ENCODE data around the gene PELO. TPM values are rescaled to one million over a fixed set of nuclear protein-coding genes. Genes with fewer than 3 reads are reported as not detected.

The PELO gene
- total RNA-seq, 1 experiment from 2014 or later = 33.4 TPM

DNA sequence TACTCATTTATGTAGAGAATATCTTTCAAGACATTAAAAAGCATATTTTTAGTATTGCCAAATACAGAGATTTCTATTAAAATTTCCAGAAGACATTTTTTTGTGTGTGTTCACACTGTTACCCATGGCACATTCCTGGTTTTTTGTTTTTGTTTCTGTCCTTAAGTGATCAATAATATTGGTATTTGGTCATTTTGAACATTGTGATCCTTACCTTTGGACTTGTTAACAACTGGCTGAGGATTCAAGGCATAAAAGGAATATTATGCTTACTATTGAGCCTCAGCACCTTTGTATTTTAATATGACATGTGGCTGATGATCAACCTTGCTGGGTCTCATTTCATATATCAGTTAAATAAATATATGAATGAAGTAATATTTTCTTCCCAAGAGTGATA is 41.9 kb downstream of the PELO start:
- no peak for DNase-seq (ENCODE audit: low read depth)

DNA sequence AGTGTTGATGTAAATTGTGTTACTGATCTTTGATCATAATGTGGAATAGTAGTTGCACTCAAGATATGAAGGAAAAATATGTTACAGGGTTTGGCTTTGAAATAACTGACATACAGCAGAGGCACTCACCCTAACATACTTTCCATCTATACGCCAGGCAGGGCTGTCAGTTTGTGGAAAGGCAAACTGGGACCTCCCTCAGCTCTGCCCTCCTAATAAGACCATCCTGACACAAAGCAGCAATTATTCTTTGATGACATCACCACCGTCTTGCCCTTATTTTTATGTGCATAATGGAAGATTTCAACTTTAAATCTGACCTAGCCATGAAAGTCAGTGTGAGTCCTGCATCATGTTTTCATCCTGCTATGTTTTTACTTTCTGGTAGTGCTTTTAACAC is 42.9 kb downstream of the PELO start:
- no peak for DNase-seq (ENCODE audit: low read depth)

DNA sequence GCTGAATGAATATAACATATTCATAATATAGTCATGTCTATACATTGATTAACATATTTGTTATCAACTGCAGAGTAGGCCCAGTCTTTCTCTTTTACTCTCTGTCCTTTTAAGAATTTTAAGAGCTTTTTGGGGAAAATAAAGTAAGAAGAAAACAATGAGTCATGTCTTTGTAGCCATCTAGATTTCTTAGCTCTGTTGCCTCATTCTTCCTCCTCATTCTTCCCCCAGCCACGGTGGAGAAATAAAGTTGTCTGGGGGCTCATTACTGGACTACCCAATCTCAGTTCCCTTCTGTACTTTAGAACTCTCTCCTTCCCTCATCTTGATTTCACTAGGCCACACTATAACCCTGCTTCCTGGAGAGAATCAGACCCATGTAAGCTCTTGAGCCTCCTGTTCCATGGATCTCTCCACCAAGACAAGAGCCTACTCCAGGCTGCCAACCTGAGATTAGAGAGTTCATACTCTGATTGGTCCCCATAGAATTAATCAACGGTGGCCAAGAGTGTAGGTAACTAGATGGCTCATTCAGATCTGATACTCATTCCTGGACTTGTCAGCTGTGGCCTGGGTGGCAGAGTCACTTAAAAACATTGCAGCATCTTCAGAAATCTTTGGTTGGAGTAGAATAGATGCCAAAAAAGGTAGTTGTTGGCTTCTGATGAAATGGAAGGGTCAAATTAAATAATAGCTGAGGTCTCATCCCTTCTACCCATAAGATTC is 44.2 kb downstream of the PELO start:
- DNase-seq (ENCODE audit: low read depth) = no peak

DNA sequence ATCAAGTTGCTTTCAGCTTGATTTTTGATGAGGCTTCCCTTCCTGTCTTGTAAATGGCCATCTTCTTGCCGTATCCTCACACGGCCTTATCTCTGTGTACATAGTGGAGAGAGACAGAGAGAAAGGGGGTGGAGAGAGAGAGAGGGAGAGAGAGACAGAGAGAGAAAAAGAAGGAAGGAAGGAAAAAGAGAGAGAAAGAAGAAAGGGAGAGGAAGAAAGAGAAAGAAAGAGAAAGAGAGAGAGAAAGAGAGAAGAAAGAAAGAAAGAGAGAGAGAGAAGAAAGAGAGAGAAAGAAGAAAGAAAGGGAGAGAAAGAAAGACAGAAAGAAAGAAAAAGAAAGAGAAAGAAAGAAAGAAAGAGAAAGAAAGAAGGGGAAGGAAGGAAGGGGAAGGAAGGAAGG is 46.6 kb downstream of the PELO start:
- DNase-seq (ENCODE audit: low read depth) = no peak

DNA sequence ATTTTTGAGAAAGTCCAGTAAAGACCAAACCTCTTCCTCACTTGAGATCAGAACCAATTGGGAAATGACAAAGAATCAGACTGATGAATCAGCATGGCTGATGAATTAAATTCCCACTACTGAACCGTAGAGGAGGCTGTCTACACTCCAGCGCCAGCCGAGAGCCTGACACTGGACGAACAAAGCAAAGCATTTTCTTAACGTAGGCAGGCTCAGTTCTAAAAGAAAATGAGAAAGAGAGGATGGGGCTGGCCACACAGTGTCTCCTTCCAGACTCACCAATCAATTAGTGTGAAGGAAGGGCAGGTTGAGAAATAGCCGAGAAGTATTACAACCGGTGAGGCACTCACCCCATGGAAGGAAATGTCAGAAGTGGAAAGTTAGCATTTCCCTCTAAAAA is 49.4 kb downstream of the PELO start:
- peak; percentile 64 for DNase-seq (ENCODE audit: low read depth)

Other genes with a start within 250 kb of the PELO start
- 47.7 and 74.6 TPM in 2 replicates for gene ITGA1, start within 50 bp of the PELO start, total RNA-seq (2014; rRNA removed; shearing (Covaris generic))
- gene ITGA2, start 201.4 kb downstream of the PELO start, total RNA-seq (2014; rRNA removed; shearing (Covaris generic)) = 25.2 and 28.4 TPM in 2 replicates